GM12878 (cell line): ENCODE results near the gene ADCY9. TPM values are rescaled to one million over a fixed set of nuclear protein-coding genes. Genes with fewer than 3 reads are reported as not detected.

Source experiments
- ATAC-seq: fragments of 200-7000 bp; cut with Tn5 transposase; 3 replicates; pipeline ENCODE4 v1.9.1; 2020; ENCODE audit warnings: mild to moderate bottlenecking, moderate library complexity
- BruUV-seq: library from RNA; stranded (reverse); fragments of 400-500 nt; replicated peaks from 2 replicates; lab custom pipeline; 2021; lab: Mats Ljungman, UMichigan
- CTCF ChIA-PET: fragments of 300-600 bp; sonication (Branson Sonifier 250); formaldehyde crosslinking; extraction: SDS; loops from one replicate; lab custom pipeline; 2021; ENCODE audit warnings: inconsistent platforms; lab: Yijun Ruan, JAX
- POLR2A ChIA-PET: fragments of 350-600 bp; formaldehyde crosslinking; extraction: SDS; loops from one replicate; lab custom pipeline; 2021; ENCODE audit warnings: inconsistent platforms; lab: Charles Lee
- RAD21 ChIA-PET: fragments of 300-600 bp; sonication (Branson Sonifier 250); formaldehyde crosslinking; loops from one replicate; lab custom pipeline; 2023; ENCODE audit warnings: antibody characterized with exemption; ENCODE audit not compliant: unreplicated experiment; lab: Charles Lee
- SMC1A ChIA-PET: fragments of 300-600 bp; sonication (Branson Sonifier 250); formaldehyde crosslinking; loops from one replicate; lab custom pipeline; 2023; ENCODE audit not compliant: unreplicated experiment, uncharacterized antibody; lab: Charles Lee
- DNase-seq: peaks from one replicate; pipeline ENCODE4 v3.0.0-alpha.2; 2011; ENCODE audit warnings: low read depth, low spot score
- FAIRE-seq: peaks from 3 replicates; lab custom pipeline; 2011; peaks lifted over from hg19 to GRCh38; lab: Jason Lieb, UNC
- H2AFZ ChIP-seq: 2 replicates; pipeline ENCODE4 v1.6.0; 2011; ENCODE audit warnings: low read depth, low read length, control low read depth; ENCODE audit not compliant: control insufficient read depth
- H3K27ac ChIP-seq: 2 replicates; pipeline ENCODE4 v1.5.1; 2011; ENCODE audit warnings: control low read depth; ENCODE audit not compliant: control insufficient read depth, insufficient read depth
- H3K27me3 ChIP-seq, 2 experiments: replicated peaks in 1 of 2; 2 replicates each; pipeline versions ENCODE4 v1.6.0 to v1.6.1; 2011; ENCODE audit warnings: low read length in 1 of 2; ENCODE audit not compliant: control insufficient read depth in 2 of 2, insufficient read depth in 2 of 2
- H3K36me3 ChIP-seq, 2 experiments: 2 replicates each; pipeline ENCODE4 v1.5.1; 2011; ENCODE audit warnings: low read length in 1 of 2; ENCODE audit not compliant: control insufficient read depth in 2 of 2, insufficient read depth in 2 of 2
- H3K4me1 ChIP-seq: 2 replicates; pipeline ENCODE4 v1.6.1; 2011; ENCODE audit warnings: mild to moderate bottlenecking, low read length, moderate library complexity, mixed read lengths; ENCODE audit not compliant: control insufficient read depth, insufficient read depth
- H3K4me2 ChIP-seq: 2 replicates; pipeline ENCODE4 v1.6.0; 2011; ENCODE audit warnings: control low read depth; ENCODE audit not compliant: control insufficient read depth, insufficient read depth
- H3K4me3 ChIP-seq: fragments of 200-600 bp; sonication (generic); 2 replicates; pipeline ENCODE4 v1.5.1; 2016
- H3K79me2 ChIP-seq: 2 replicates; pipeline ENCODE4 v1.6.0; 2011; ENCODE audit warnings: low read length; ENCODE audit not compliant: control insufficient read depth, insufficient read depth
- H3K9ac ChIP-seq: 2 replicates; pipeline ENCODE4 v1.8.0; 2011; ENCODE audit warnings: low read length, control low read depth, mixed read lengths; ENCODE audit not compliant: control insufficient read depth, insufficient read depth
- H3K9me3 ChIP-seq: replicated peaks from 3 replicates; pipeline ENCODE4 v1.5.1; 2011; ENCODE audit warnings: mild to moderate bottlenecking, low read length; ENCODE audit not compliant: control insufficient read depth, insufficient read depth
- H4K20me1 ChIP-seq: 2 replicates; pipeline ENCODE4 v1.6.0; 2011; ENCODE audit not compliant: control insufficient read depth, insufficient read depth
- TCF12 ChIP-seq: IDR thresholded peaks from 2 replicates; pipeline ENCODE4 v1.6.1; 2011; ENCODE audit warnings: low read depth, mild to moderate bottlenecking, low read length
- WGBS: methylation state at CpG from one replicate; pipeline ENCODE4 v1.1.6; 2016; ENCODE audit warnings: low lambda C conversion rate; ENCODE audit not compliant: insufficient replicate concordance, insufficient coverage; ENCODE audit errors: missing lambda C conversion rate; 5-methylcytosine and 5-hydroxymethylcytosine counted together
- in situ Hi-C: fragments of 300-500 bp; cut with MboI; formaldehyde crosslinking; loops from 9 replicates; pipeline ENCODE4 v1.14.3; 2018; ENCODE audit warnings: mixed read lengths
- intact Hi-C: fragments of 100-400 bp; cut with micrococcal nuclease; formaldehyde crosslinking; loops from one replicate; pipeline ENCODE4 v1.14.2; 2022; ENCODE audit not compliant: unreplicated experiment
- polyA plus RNA-seq, 11 experiments: library from polyadenylated mRNA; depleted of rRNA in 4 of 11; unstranded in 6 of 11; stranded (reverse) in 5 of 11; fragments of >200 nt; fragmentation: Nextera tagmentation in 4 of 11; fragmentation: Illumina TruSeq in 1 of 11; extraction: Ambion mirVana in 4 of 11; extraction: Trizol in 1 of 11; gene quantifications; 1 replicate in 1 of 11; 2 replicates in 10 of 11; pipeline versions ENCODE4 v1.2.1 to v1.2.3, GENCODE V29; 2011 to 2016; ENCODE audit warnings: inconsistent platforms in 2 of 11, missing spikeins in 2 of 11, low read depth in 1 of 11
- total RNA-seq, 4 experiments: library from RNA; depleted of rRNA in 3 of 4; stranded (reverse); fragments of >200 nt in 3 of 4; fragmentation: Illumina TruSeq in 1 of 4; extraction: Trizol in 1 of 4; gene quantifications; 2 replicates each; pipeline versions ENCODE4 v1.2.1 to v1.2.3, GENCODE V29; 2013 to 2021
- TF ChIP-seq, protein P1 (sequence below): fragments of 450-650 bp; IDR thresholded peaks from 2 replicates; pipeline ENCODE4 v1.6.1; 2018; ENCODE audit warnings: mild to moderate bottlenecking, low read depth, moderate library complexity; ENCODE audit not compliant: partially characterized antibody

The ADCY9 gene
- total and polyA plus RNA-seq, 10 of the 15 experiments (the other 5 are each of a cell fraction or from before 2014, with no cell fraction given), result 0.09 to 0.41 (median 0.15) TPM; not detected in 3

DNA sequence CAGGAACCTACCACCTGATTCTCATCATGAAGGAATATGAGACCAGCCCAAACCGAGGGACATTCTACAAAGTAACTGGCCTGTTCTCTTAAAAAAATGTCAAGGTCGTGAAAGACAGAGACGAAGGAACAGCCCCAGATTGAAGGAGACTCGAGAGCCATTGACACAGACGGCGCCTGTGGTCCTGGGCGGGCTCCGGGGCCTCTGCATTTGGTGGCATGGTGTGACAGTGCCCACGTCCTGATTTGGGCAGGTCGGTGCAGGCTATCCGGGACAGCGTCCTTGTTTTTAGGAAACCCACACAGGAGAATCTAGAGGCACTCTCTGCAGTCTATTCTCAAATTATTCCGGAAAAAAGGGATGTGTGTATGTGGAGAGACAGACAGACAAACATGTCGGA, 64.1 kb downstream of the ADCY9 start:
- H4K20me1 ChIP-seq, result no peaks in the 10 kb centered on the region
- ChIA-PET POLR2A (no interaction called here), CTCF (no interaction called here), SMC1A (no interaction called here), RAD21 (no interaction called here)
- in situ Hi-C loops (no loop called here), intact Hi-C loops (no loop called here)
- WGBS, result 56% methylated on average over 14 of the region's 14 CpGs
- TF ChIP-seq, protein P1, sequence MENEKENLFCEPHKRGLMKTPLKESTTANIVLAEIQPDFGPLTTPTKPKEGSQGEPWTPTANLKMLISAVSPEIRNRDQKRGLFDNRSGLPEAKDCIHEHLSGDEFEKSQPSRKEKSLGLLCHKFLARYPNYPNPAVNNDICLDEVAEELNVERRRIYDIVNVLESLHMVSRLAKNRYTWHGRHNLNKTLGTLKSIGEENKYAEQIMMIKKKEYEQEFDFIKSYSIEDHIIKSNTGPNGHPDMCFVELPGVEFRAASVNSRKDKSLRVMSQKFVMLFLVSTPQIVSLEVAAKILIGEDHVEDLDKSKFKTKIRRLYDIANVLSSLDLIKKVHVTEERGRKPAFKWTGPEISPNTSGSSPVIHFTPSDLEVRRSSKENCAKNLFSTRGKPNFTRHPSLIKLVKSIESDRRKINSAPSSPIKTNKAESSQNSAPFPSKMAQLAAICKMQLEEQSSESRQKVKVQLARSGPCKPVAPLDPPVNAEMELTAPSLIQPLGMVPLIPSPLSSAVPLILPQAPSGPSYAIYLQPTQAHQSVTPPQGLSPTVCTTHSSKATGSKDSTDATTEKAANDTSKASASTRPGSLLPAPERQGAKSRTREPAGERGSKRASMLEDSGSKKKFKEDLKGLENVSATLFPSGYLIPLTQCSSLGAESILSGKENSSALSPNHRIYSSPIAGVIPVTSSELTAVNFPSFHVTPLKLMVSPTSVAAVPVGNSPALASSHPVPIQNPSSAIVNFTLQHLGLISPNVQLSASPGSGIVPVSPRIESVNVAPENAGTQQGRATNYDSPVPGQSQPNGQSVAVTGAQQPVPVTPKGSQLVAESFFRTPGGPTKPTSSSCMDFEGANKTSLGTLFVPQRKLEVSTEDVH, result no peak
- no peak overlapping the region for H3K9ac ChIP-seq
- H3K27ac ChIP-seq, result no peak overlapping the region
- H3K9me3 ChIP-seq, result no peaks in the 10 kb centered on the region
- no peak for ATAC-seq
- no peaks in the 10 kb centered on the region for H3K4me1 ChIP-seq
- no peaks in the 10 kb centered on the region for H3K36me3 ChIP-seq
- no peak overlapping the region for H2AFZ ChIP-seq
- no peak overlapping the region for H3K4me3 ChIP-seq
- no peak for FAIRE-seq
- BruUV-seq, result no TSS peak
- no peak overlapping the region for H3K4me2 ChIP-seq
- DNase-seq, result no peak
- H3K27me3 ChIP-seq, result no peaks in the 10 kb centered on the region
- H3K79me2 ChIP-seq, result no peaks in the 10 kb centered on the region

GRCh38 chr16:4051591-4051990, 64.7 kb downstream of the ADCY9 start:
- Histone ChIP-seq H3K27me3 (no peaks in the 10 kb centered on the region), H3K79me2 (no peaks in the 10 kb centered on the region), H3K9ac (no peak overlapping the region), H3K36me3 (no peaks in the 10 kb centered on the region), H2AFZ (no peak overlapping the region), H3K4me3 (no peak overlapping the region), H3K4me2 (no peak overlapping the region), H3K4me1 (no peaks in the 10 kb centered on the region), H4K20me1 (no peaks in the 10 kb centered on the region), H3K9me3 (no peaks in the 10 kb centered on the region), H3K27ac (no peak overlapping the region)
- RAD21 ChIA-PET, result interaction anchor here (0.6 kb wide), 1 partner anchor 462 kb away, joined by 3 read pairs; no protein-coding TSS in a partner anchor
- 82% methylated on average over 3 of the region's 3 CpGs for WGBS
- BruUV-seq, result no TSS peak
- SMC1A ChIA-PET, result no interaction called here
- no peak for ATAC-seq
- in situ Hi-C loops, result no loop called here
- intact Hi-C loops, result no loop called here
- CTCF ChIA-PET, result no interaction called here
- no peak for TF ChIP-seq TCF12
- DNase-seq, result no peak
- POLR2A ChIA-PET, result no interaction called here
- FAIRE-seq, result no peak
